Coronary artery (tissue), 2 donors: ENCODE data around the gene FAM210B.

Experiments used
- DNase-seq: peaks from one replicate; pipeline ENCODE4 v3.0.0-alpha.2; 2017; ENCODE audit warnings: low spot score
- H3K27ac ChIP-seq, 2 donors: fragments of 200-600 bp; sonication (generic); one replicate each; pipeline ENCODE4 v1.5.1; 2016 to 2019
- H3K4me3 ChIP-seq: fragments of 200-600 bp; sonication (generic); 2 replicates; pipeline ENCODE4 v1.5.1; 2016; ENCODE audit warnings: mild to moderate bottlenecking, moderate library complexity
- TF ChIP-seq, protein P1 (sequence below): fragments of 200-600 bp; sonication (generic); IDR thresholded peaks from one replicate; pipeline ENCODE4 v1.5.1; 2019; ENCODE audit warnings: antibody characterized with exemption

FAM210B gene

DNA sequence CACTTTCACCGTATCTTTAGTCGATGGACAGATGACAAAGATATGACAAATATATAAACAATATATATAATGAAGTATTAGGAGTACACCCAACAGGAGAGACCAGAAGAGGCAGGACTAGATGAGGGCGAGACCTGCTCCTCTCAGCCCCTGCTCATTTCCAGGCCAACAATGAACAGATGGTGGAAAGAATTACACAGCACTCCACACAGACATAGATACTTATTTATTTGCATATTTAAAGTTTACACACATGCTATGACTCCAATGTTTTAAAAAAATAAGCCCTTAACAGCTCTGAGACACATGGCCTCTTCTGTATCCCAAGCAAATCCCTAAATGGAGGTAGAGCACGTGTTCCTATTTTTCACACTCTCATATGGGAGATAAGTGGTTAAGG lies 10.4 kb downstream of the FAM210B start:
- Histone ChIP-seq H3K4me3 (no peak overlapping the region), H3K27ac (no peak overlapping the region)
- no peak for DNase-seq
- TF ChIP-seq, protein P1, sequence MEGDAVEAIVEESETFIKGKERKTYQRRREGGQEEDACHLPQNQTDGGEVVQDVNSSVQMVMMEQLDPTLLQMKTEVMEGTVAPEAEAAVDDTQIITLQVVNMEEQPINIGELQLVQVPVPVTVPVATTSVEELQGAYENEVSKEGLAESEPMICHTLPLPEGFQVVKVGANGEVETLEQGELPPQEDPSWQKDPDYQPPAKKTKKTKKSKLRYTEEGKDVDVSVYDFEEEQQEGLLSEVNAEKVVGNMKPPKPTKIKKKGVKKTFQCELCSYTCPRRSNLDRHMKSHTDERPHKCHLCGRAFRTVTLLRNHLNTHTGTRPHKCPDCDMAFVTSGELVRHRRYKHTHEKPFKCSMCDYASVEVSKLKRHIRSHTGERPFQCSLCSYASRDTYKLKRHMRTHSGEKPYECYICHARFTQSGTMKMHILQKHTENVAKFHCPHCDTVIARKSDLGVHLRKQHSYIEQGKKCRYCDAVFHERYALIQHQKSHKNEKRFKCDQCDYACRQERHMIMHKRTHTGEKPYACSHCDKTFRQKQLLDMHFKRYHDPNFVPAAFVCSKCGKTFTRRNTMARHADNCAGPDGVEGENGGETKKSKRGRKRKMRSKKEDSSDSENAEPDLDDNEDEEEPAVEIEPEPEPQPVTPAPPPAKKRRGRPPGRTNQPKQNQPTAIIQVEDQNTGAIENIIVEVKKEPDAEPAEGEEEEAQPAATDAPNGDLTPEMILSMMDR: no peak

DNA sequence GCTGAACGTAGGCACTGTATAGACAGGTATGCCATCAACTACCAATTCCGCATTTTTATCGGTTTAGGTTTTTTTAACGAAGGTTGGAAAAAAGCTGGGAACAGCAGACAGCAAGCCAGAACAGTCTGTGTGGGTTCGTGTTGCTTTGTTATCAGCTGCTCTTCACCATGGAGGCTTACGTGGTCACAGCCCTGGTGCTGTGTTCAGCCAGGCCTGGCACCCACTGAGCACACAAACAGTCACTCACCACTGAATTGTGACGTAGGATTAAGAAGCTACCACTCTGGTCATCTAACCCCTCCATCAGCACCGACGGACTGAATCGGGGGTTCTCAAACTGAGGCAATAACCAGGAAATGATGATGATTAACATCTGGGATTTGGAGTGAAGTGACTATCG lies 13.2 kb downstream of the FAM210B start:
- TF ChIP-seq, protein P1: no peak
- H3K27ac ChIP-seq: no peak overlapping the region
- DNase-seq: no peak
- no peak overlapping the region for H3K4me3 ChIP-seq

DNA sequence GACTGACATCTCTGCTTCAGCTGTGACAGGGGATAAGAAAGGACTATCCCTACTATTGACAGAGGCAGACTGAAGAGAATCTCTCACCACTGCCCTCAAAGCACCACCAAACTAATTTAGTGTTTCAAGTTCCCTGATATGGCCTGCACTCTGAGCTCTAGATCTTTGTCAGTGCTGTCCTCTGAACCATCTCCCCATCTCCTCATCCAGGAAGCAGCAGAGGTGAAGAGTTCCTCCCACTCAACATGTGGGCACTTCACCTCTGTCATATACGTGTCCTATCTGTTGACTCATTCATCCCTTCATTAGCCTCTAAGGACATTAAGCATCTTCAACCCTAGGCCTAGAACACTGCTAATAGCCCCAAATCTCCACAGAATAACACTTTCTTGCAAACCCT lies 14.1 kb downstream of the FAM210B start:
- Histone ChIP-seq H3K27ac (no peak overlapping the region), H3K4me3 (no peak overlapping the region)
- DNase-seq: no peak
- TF ChIP-seq, protein P1: no peak

DNA sequence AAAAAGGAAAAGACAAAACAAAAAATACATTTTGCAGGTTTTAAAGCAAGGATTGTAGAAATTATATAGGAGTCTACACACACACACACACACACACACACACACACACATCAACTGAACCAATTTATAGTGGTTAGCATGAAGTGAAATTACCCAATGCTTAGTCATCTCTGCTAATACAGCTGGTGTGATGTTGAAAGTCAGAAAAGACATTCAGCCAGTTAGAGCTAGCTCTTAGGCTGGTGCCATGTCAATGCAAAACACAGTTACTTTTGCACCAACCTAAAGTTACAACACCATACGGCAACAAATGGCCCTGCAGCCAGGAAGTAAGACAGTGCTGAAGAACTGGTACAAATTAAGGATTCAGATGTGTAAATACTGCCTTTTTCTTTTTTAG lies 15.2 kb downstream of the FAM210B start:
- TF ChIP-seq, protein P1: no peak
- H3K4me3 ChIP-seq: no peak overlapping the region
- no peak for DNase-seq
- no peak overlapping the region for H3K27ac ChIP-seq

DNA sequence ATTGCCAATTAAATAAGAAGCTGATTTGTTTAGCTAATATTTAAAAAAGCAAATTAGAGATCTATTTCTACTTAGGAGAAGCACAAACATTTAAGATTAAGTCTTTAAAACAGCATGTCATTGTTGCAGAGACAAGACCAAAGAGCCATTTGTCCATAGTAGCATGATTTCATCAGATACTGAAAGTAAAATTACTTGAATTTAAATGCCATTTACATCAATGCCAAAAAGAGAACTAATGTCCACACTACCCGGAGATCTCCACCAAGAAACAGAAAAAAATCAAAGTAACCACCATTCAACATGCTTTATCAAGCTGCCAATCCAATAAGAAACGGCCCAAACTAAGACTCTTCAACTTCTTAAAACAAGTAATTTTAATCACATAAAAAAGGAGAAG lies 17.6 kb downstream of the FAM210B start:
- Histone ChIP-seq H3K27ac (no peak overlapping the region), H3K4me3 (no peak overlapping the region)
- no peak for DNase-seq
- TF ChIP-seq, protein P1: no peak

DNA sequence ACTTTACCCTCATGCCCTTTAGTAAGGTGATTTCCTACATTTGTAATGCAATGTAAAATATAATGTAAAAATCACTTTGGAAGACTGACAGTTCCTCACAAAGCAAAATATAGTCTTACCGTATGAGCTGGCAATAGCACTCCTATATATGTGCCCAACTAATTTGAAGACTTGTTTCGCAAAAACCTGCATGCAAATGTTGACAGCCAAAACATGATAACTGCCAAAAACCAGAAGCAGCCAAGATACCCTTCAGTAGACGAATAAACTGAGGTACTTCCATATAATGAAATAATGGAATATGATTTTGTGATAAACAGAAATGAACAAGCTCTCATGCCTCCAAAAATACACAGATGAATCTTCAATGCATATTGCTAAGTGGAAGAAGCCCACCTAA lies 19.6 kb downstream of the FAM210B start:
- DNase-seq: no peak
- TF ChIP-seq, protein P1: no peak
- H3K4me3 ChIP-seq: no peak overlapping the region
- H3K27ac ChIP-seq: no peak overlapping the region

DNA sequence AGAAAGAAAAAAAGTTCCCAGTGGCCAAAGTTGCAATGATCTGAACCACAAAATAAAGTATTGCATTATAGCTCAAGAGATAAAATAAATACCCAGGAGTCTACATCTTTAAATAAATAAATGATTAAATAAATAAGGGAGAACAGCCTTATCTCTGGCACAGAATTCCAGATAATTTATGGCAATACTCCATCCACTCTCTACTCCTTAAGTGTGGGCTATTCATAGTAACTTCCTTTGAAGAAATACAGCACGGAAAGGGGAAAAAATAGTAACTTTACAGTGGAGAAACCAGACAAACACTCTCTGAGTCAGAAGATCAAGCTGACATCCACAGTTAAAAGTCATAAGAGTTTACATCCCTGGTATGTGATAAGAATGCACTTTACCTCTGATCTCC lies 21.6 kb downstream of the FAM210B start:
- H3K27ac ChIP-seq: no peak overlapping the region
- no peak for DNase-seq

More for the DNA sequence above, 21.6 kb downstream of the FAM210B start:
- TF ChIP-seq, protein P1: no peak
- H3K4me3 ChIP-seq: no peak overlapping the region
